GM23338 (cell line): Measurements from ENCODE around the gene IRF1. TPM values are rescaled to one million over a fixed set of nuclear protein-coding genes. Genes with fewer than 3 reads are reported as not detected.
A peak's percentile ranks its signal among the peaks of the same experiment; 100 is the strongest.

Source experiments
- ATAC-seq: fragments of 200-7000 bp; cut with Tn5 transposase; 3 replicates; pipeline ENCODE4 v1.9.1; 2020
- DNase-seq: peaks from one replicate; pipeline ENCODE4 v3.0.0-alpha.2; 2015; ENCODE audit warnings: low spot score
- H2AFZ ChIP-seq: fragments of 200-600 bp; sonication (generic); 2 replicates; pipeline ENCODE4 v1.8.0; 2016; ENCODE audit warnings: antibody characterized with exemption, mild to moderate bottlenecking, moderate library complexity
- H3F3A ChIP-seq: fragments of 200-600 bp; sonication (generic); replicated peaks from 2 replicates; pipeline ENCODE4 v1.8.0; 2017; ENCODE audit warnings: antibody characterized with exemption, mixed run types, low read depth
- H3K27ac ChIP-seq: fragments of 200-600 bp; sonication (generic); 2 replicates; pipeline ENCODE4 v1.6.1; 2016; ENCODE audit warnings: low read depth
- H3K27me3 ChIP-seq: fragments of 200-600 bp; sonication (generic); 2 replicates; pipeline ENCODE4 v1.8.0; 2016; ENCODE audit warnings: mild to moderate bottlenecking, mixed run types, moderate library complexity; ENCODE audit not compliant: insufficient read depth
- H3K36me3 ChIP-seq: fragments of 200-600 bp; sonication (generic); 2 replicates; pipeline ENCODE4 v1.8.0; 2016; ENCODE audit warnings: mild to moderate bottlenecking; ENCODE audit not compliant: insufficient read depth
- H3K4me1 ChIP-seq: fragments of 200-600 bp; sonication (generic); 2 replicates; pipeline ENCODE4 v1.8.0; 2016; ENCODE audit warnings: mild to moderate bottlenecking, moderate library complexity; ENCODE audit not compliant: insufficient read depth
- H3K4me2 ChIP-seq: fragments of 200-600 bp; sonication (generic); 2 replicates; pipeline ENCODE4 v1.7.1; 2017; ENCODE audit warnings: mixed run types
- H3K4me3 ChIP-seq: fragments of 200-600 bp; sonication (generic); 2 replicates; pipeline ENCODE4 v1.6.1; 2016; ENCODE audit warnings: mixed run types
- H3K79me2 ChIP-seq: fragments of 200-600 bp; sonication (generic); replicated peaks from 2 replicates; pipeline ENCODE4 v1.8.0; 2017; ENCODE audit warnings: mild to moderate bottlenecking; ENCODE audit not compliant: insufficient read depth
- H3K9me2 ChIP-seq: fragments of 200-600 bp; sonication (generic); 2 replicates; pipeline ENCODE4 v1.8.0; 2017; ENCODE audit not compliant: insufficient read depth
- H4K20me1 ChIP-seq: fragments of 200-600 bp; sonication (generic); replicated peaks from 2 replicates; pipeline ENCODE4 v1.8.0; 2017; ENCODE audit warnings: mild to moderate bottlenecking; ENCODE audit not compliant: insufficient read depth
- H3K27ac Mint-ChIP-seq: 2 replicates; pipeline ENCODE4 v1.8.0; 2020; ENCODE audit warnings: inconsistent platforms, mild to moderate bottlenecking, moderate library complexity, mixed read lengths
- H3K27me3 Mint-ChIP-seq: 3 replicates; pipeline ENCODE4 v1.8.0; 2022; ENCODE audit warnings: low read depth, mild to moderate bottlenecking, moderate library complexity, mixed read lengths, inconsistent platforms; ENCODE audit not compliant: insufficient read depth, poor library complexity
- H3K36me3 Mint-ChIP-seq: 3 replicates; pipeline ENCODE4 v1.8.0; 2021; ENCODE audit warnings: low read depth, mild to moderate bottlenecking, inconsistent platforms, moderate library complexity, mixed read lengths
- H3K4me1 Mint-ChIP-seq: 3 replicates; pipeline ENCODE4 v1.8.0; 2020; ENCODE audit warnings: mild to moderate bottlenecking, inconsistent platforms, mixed read lengths
- H3K4me3 Mint-ChIP-seq: 3 replicates; pipeline ENCODE4 v1.8.0; 2021; ENCODE audit warnings: moderate library complexity, mild to moderate bottlenecking, inconsistent platforms, mixed read lengths
- H3K9me3 Mint-ChIP-seq: 3 replicates; pipeline ENCODE4 v1.8.0; 2020; ENCODE audit warnings: moderate library complexity, mild to moderate bottlenecking, inconsistent platforms, mixed read lengths
- CREB1 ChIP-seq: fragments of 250-450 bp; sonication (Bioruptor Pico); IDR thresholded peaks from 2 replicates; pipeline ENCODE4 v1.5.0; 2020; ENCODE audit warnings: low read depth, mild to moderate bottlenecking, moderate library complexity
- EZH2 ChIP-seq: fragments of 200-600 bp; sonication (generic); IDR thresholded peaks from one replicate; pipeline ENCODE4 v1.8.0; 2017; ENCODE audit warnings: antibody characterized with exemption, mild to moderate bottlenecking, low read depth; ENCODE audit not compliant: unreplicated experiment
- EZH2phosphoT487 ChIP-seq: fragments of 200-600 bp; sonication (generic); IDR thresholded peaks from one replicate; pipeline ENCODE4 v1.8.1; 2018; ENCODE audit warnings: antibody characterized with exemption; ENCODE audit not compliant: unreplicated experiment
- JUNB ChIP-seq: IDR thresholded peaks from one replicate; pipeline ENCODE4 v1.6.1; 2016; ENCODE audit warnings: antibody characterized with exemption; ENCODE audit not compliant: unreplicated experiment
- NANOG ChIP-seq: IDR thresholded peaks from 2 replicates; pipeline ENCODE4 v1.6.1; 2016; ENCODE audit warnings: antibody characterized with exemption, borderline replicate concordance
- POLR2AphosphoS5 ChIP-seq: IDR thresholded peaks from 2 replicates; pipeline ENCODE4 v1.6.1; 2016; ENCODE audit warnings: antibody characterized with exemption, low read depth
- REST ChIP-seq: IDR thresholded peaks from one replicate; pipeline ENCODE4 v1.6.1; 2018; ENCODE audit warnings: antibody characterized with exemption; ENCODE audit not compliant: unreplicated experiment
- STAT1 ChIP-seq: IDR thresholded peaks from one replicate; pipeline ENCODE4 v1.6.1; 2016; ENCODE audit warnings: antibody characterized with exemption; ENCODE audit not compliant: unreplicated experiment
- ZNF114 ChIP-seq: fragments of 250-450 bp; sonication (Bioruptor Pico); IDR thresholded peaks from 2 replicates; pipeline ENCODE4 v1.5.0; 2020; ENCODE audit warnings: mild to moderate bottlenecking, moderate library complexity
- ZNF331 ChIP-seq: fragments of 250-450 bp; sonication (Bioruptor Pico); IDR thresholded peaks from 2 replicates; pipeline ENCODE4 v1.5.0; 2020; ENCODE audit warnings: low read depth, mild to moderate bottlenecking, moderate library complexity
- polyA plus RNA-seq: library from polyadenylated mRNA; unstranded; fragments of >200 nt; fragmentation: Nextera tagmentation; extraction: Ambion mirVana; gene quantifications from 2 replicates; pipeline ENCODE4 v1.2.1, GENCODE V29; 2016
- total RNA-seq: library from RNA; depleted of rRNA; stranded (reverse); fragments of >200 nt; shearing (Covaris generic); gene quantifications from 2 replicates; pipeline ENCODE4 v1.2.3, GENCODE V29; 2014
- TF ChIP-seq, protein P1 (sequence below): fragments of 250-450 bp; sonication (Bioruptor Pico); IDR thresholded peaks from 2 replicates; pipeline ENCODE4 v1.5.0; 2020; ENCODE audit warnings: mild to moderate bottlenecking, moderate library complexity
- TF ChIP-seq, protein P2 (sequence below): IDR thresholded peaks from 2 replicates; pipeline ENCODE4 v1.6.1; 2016; ENCODE audit warnings: antibody characterized with exemption
- TF ChIP-seq, protein P3 (sequence below), 2 experiments: fragments of 200-600 bp in 1 of 2; sonication (generic) in 1 of 2; conservative IDR thresholded peaks; 2 replicates each; pipeline versions ENCODE4 v1.5.1 to v1.6.1; 2016 to 2017; ENCODE audit warnings: antibody characterized with exemption in 2 of 2, low read depth in 2 of 2, mild to moderate bottlenecking in 2 of 2, moderate library complexity in 1 of 2

Gene IRF1
- total and polyA plus RNA-seq, 2 experiments from 2014 or later: 6.9 to 8.6 TPM

DNA sequence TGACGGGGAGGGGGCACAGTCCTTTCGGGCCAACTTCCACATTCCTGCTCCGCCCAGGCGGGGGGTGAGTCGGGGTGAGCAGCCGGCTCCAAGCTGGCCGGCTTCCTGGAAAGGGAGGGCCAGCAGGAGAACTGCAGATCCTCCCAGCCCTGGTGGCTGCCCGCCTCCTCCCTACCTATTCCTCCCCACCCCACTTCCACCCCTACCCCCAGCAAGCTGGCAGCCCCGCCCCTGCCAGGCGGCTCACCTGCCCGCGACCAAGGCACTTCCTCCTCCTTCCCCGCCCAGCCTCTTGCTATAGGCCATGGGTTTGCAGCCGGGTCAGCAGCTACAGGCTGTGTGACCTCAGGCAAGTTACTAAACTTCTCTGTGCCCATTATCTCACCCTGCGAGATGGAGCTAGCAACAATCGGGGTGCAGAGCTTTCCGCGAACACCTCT is 5.6 kb upstream of the IRF1 start:
- H3K4me1 Mint-ChIP-seq: peaks cover 17% of the 10 kb centered on the region
- H3K79me2 ChIP-seq: no peaks in the 10 kb centered on the region
- H3K4me2 ChIP-seq: peak overlapping the region; percentile 92
- H3K4me3 Mint-ChIP-seq: peak overlapping the region; percentile 88
- peaks cover 19% of the 10 kb centered on the region for H3K27me3 Mint-ChIP-seq
- H3K9me2 ChIP-seq: no peaks in the 10 kb centered on the region; the same call in 1 of the 2 replicates
- peak overlapping the region; percentile 79; the same call in 1 of the 2 replicates for H3K27ac ChIP-seq
- H2AFZ ChIP-seq: peak overlapping the region; percentile 98
- TF ChIP-seq, protein P1, sequence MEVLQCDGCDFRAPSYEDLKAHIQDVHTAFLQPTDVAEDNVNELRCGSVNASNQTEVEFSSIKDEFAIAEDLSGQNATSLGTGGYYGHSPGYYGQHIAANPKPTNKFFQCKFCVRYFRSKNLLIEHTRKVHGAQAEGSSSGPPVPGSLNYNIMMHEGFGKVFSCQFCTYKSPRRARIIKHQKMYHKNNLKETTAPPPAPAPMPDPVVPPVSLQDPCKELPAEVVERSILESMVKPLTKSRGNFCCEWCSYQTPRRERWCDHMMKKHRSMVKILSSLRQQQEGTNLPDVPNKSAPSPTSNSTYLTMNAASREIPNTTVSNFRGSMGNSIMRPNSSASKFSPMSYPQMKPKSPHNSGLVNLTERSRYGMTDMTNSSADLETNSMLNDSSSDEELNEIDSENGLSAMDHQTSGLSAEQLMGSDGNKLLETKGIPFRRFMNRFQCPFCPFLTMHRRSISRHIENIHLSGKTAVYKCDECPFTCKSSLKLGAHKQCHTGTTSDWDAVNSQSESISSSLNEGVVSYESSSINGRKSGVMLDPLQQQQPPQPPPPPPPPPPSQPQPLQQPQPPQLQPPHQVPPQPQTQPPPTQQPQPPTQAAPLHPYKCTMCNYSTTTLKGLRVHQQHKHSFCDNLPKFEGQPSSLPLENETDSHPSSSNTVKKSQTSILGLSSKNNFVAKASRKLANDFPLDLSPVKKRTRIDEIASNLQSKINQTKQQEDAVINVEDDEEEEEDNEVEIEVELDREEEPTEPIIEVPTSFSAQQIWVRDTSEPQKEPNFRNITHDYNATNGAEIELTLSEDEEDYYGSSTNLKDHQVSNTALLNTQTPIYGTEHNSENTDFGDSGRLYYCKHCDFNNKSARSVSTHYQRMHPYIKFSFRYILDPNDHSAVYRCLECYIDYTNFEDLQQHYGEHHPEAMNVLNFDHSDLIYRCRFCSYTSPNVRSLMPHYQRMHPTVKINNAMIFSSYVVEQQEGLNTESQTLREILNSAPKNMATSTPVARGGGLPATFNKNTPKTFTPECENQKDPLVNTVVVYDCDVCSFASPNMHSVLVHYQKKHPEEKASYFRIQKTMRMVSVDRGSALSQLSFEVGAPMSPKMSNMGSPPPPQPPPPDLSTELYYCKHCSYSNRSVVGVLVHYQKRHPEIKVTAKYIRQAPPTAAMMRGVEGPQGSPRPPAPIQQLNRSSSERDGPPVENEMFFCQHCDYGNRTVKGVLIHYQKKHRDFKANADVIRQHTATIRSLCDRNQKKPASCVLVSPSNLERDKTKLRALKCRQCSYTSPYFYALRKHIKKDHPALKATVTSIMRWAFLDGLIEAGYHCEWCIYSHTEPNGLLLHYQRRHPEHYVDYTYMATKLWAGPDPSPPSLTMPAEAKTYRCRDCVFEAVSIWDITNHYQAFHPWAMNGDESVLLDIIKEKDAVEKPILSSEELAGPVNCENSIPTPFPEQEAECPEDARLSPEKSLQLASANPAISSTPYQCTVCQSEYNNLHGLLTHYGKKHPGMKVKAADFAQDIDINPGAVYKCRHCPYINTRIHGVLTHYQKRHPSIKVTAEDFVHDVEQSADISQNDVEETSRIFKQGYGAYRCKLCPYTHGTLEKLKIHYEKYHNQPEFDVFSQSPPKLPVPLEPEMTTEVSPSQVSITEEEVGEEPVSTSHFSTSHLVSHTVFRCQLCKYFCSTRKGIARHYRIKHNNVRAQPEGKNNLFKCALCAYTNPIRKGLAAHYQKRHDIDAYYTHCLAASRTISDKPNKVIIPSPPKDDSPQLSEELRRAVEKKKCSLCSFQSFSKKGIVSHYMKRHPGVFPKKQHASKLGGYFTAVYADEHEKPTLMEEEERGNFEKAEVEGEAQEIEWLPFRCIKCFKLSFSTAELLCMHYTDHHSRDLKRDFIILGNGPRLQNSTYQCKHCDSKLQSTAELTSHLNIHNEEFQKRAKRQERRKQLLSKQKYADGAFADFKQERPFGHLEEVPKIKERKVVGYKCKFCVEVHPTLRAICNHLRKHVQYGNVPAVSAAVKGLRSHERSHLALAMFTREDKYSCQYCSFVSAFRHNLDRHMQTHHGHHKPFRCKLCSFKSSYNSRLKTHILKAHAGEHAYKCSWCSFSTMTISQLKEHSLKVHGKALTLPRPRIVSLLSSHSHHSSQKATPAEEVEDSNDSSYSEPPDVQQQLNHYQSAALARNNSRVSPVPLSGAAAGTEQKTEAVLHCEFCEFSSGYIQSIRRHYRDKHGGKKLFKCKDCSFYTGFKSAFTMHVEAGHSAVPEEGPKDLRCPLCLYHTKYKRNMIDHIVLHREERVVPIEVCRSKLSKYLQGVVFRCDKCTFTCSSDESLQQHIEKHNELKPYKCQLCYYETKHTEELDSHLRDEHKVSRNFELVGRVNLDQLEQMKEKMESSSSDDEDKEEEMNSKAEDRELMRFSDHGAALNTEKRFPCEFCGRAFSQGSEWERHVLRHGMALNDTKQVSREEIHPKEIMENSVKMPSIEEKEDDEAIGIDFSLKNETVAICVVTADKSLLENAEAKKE (CRISPR knock-in tag): no peak
- TF ChIP-seq ZNF114: no peak
- TF ChIP-seq NANOG: no peak
- no peak for TF ChIP-seq CREB1 (CRISPR knock-in tag)
- TF ChIP-seq ZNF331 (CRISPR knock-in tag): no peak
- TF ChIP-seq, protein P2, sequence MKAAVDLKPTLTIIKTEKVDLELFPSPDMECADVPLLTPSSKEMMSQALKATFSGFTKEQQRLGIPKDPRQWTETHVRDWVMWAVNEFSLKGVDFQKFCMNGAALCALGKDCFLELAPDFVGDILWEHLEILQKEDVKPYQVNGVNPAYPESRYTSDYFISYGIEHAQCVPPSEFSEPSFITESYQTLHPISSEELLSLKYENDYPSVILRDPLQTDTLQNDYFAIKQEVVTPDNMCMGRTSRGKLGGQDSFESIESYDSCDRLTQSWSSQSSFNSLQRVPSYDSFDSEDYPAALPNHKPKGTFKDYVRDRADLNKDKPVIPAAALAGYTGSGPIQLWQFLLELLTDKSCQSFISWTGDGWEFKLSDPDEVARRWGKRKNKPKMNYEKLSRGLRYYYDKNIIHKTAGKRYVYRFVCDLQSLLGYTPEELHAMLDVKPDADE: no peak
- no peak for TF ChIP-seq JUNB
- TF ChIP-seq REST: no peak
- TF ChIP-seq POLR2AphosphoS5: no peak
- TF ChIP-seq, protein P3, sequence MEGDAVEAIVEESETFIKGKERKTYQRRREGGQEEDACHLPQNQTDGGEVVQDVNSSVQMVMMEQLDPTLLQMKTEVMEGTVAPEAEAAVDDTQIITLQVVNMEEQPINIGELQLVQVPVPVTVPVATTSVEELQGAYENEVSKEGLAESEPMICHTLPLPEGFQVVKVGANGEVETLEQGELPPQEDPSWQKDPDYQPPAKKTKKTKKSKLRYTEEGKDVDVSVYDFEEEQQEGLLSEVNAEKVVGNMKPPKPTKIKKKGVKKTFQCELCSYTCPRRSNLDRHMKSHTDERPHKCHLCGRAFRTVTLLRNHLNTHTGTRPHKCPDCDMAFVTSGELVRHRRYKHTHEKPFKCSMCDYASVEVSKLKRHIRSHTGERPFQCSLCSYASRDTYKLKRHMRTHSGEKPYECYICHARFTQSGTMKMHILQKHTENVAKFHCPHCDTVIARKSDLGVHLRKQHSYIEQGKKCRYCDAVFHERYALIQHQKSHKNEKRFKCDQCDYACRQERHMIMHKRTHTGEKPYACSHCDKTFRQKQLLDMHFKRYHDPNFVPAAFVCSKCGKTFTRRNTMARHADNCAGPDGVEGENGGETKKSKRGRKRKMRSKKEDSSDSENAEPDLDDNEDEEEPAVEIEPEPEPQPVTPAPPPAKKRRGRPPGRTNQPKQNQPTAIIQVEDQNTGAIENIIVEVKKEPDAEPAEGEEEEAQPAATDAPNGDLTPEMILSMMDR (conservative IDR thresholded peaks at IDR 0.05; ENCODE audit: low read depth in 2 of 2): no peak
- no peak for TF ChIP-seq EZH2
- no peak for TF ChIP-seq EZH2phosphoT487
- TF ChIP-seq STAT1: no peak
- no peaks in the 10 kb centered on the region for H4K20me1 ChIP-seq
- no peaks in the 10 kb centered on the region for H3K36me3 Mint-ChIP-seq
- H3F3A ChIP-seq: peaks cover 5% of the 10 kb centered on the region; the same call in 1 of the 2 replicates
- no peaks in the 10 kb centered on the region for H3K36me3 ChIP-seq
- peaks cover 29% of the 10 kb centered on the region for H3K27me3 ChIP-seq
- peaks cover 17% of the 10 kb centered on the region for H3K4me1 ChIP-seq
- H3K9me3 Mint-ChIP-seq: no peaks in the 10 kb centered on the region
- DNase-seq (peak; percentile 90), ATAC-seq (peak; percentile 67)
- no peak overlapping the region for H3K27ac Mint-ChIP-seq
- peak overlapping the region; percentile 97 for H3K4me3 ChIP-seq
